HG03571 (cell line): ENCODE data around the gene GALNT6.

Source experiments
- ATAC-seq: cut with Tn5 transposase; IDR thresholded peaks from one replicate; pipeline ENCODE4 v1.9.1; 2021; ENCODE audit not compliant: unreplicated experiment

Gene GALNT6, protein sequence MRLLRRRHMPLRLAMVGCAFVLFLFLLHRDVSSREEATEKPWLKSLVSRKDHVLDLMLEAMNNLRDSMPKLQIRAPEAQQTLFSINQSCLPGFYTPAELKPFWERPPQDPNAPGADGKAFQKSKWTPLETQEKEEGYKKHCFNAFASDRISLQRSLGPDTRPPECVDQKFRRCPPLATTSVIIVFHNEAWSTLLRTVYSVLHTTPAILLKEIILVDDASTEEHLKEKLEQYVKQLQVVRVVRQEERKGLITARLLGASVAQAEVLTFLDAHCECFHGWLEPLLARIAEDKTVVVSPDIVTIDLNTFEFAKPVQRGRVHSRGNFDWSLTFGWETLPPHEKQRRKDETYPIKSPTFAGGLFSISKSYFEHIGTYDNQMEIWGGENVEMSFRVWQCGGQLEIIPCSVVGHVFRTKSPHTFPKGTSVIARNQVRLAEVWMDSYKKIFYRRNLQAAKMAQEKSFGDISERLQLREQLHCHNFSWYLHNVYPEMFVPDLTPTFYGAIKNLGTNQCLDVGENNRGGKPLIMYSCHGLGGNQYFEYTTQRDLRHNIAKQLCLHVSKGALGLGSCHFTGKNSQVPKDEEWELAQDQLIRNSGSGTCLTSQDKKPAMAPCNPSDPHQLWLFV

DNA sequence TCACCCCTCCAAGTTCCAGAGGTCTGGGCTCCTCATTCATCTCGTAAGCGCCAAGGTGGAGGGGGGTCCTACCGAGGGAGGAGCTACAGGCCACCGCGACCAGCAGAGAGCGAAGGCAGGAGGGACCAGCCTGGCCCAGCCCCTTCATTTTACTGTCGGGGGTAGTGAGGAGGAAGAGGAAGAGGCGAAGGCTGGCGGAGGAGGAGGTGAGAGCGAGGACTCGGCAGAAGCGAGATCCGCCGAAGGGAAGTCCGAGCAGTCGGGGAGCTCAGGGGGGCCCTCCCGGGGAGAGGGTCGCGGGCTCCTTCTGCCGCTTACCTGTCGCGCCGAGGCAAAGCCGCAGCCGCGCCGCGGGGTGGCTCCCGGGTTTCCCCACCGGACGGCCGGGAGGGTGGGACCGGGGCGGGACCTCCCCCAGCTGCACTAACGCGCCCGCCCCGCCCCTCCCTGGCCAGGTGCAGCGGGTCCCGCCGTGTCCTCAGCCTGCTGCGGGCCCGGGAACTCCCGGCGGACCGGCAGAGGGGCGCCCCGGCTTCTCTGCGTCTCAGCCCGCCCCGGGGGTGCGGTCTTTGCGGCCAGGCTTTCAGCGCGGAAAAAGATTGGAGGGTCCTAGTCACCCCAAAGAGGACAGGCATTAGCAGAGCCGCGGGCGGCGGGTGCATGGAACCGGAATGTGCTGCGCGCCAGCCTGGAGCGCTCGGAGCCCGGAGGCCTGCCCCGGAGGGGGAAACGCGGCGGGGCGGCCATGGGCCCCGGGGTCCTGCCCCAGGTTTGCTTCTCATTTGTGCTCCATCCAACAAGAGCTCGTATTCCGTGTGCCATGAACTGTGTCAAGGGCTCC lies at the start of gene GALNT6:
GALNT6 (minus strand) TSS at position 124 of the 841 bp plus-strand sequence. CDS start 11,625 bp downstream, outside the sequence.
- ATAC-seq: peak; percentile 39

DNA sequence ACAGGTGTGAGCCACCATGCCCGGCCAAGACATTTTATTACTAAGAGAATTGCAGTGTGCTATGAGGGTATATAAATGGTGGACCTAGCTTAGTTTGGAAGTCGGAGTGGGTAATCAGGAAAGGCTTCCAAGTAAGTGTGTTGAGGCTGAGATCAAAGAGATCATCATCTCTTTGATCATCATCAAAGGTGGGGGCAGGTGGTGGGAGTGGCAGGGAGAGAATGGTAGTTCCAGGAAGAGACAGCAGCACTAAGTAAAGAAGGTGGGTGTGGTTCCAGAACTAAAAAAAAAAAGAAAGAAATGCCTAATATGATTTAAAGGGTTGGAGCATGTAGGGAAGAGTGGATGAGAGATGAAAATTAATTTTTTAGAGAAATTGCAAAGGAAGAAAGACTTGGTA lies 48.1 kb upstream of the GALNT6 start:
- ATAC-seq: no peak

DNA sequence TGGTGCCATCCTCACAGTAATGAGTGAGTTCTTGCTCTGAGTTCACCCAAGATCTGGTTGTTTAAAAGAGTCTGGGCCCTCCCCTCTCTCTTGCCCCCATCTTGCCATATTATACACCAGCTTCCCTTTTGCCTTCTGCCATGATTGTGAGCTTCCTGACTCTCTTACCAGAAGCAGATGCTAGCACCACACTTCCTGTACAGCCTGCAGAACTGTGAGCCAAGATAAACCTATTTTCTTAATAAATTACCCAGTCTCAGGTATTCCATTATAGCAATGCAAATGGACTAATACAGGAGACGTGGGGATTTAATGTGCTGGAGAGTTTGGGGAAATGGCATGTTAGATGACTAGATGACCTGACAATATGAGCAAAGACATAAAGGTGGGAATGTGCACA lies 46.2 kb upstream of the GALNT6 start:
- ATAC-seq: no peak

DNA sequence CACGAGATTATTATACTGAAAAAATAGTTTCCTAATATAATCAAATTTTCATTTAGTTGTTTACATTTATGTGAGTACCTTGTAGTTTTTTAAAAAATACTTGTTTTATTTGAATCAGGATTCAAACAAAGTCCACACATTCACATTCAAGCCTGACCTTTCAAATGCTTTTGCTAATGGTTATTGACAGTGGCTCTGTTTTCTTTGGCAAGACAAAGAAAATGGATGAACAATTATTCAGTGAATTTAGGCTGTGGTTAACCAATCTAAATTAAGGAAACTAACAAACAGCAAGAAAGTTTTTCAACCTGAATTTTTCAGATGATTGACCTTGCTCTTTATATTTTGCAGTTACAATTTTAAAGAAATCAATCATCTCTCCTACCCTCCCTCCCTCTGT lies 43.1 kb upstream of the GALNT6 start:
- no peak for ATAC-seq

DNA sequence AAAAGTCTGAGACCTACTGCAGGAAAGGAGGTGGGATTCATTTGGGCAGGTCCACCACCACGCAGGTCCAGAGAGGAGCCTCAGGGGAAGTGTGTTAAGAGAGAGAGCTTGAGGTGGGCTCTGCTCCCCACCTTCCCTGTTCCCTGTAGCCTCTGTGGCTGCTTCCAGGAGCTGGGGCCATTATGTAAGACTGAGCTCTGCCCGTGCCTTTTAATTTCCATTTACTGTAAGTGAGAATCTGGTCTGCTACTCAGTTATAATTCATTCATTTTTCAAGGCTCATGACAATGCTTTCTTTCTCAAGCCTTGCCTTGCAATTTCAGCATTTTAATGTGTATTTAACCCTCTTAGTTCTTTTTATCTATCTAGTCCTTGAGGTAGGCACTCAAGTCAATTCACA lies 41.7 kb upstream of the GALNT6 start:
- ATAC-seq: no peak

DNA sequence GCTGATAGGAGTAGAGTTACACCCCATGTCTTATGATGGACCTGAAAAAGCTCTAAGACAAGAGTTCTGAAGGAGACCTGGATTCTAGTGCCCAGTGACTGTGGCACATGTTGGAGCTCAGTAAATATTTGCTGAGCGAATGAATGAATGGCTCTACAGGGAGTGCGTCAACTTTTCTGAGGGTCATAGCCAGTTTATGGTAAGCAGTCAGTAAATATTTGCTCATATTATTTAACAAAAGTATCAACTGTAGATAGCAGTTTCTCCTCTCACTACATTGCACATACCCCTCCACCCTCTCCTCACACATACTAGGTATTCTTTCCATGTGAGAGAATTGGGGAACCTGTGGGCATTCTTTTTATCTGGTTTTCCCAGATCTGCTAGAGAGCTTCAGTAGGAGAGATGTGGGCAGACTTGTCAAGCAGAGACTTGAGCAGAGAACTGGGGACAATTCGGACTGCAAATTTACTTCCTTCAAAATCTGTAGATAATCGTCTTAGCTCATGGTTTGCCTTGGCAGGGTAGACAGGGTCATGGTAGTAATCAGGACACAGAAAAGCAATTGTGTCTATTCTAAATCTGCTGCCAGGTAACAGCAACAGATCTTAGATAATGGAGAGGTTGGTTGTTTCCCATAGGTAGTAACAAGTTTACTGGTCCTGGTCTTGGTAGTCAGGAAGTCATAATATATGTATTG lies 39.1 kb upstream of the GALNT6 start:
- ATAC-seq: no peak

DNA sequence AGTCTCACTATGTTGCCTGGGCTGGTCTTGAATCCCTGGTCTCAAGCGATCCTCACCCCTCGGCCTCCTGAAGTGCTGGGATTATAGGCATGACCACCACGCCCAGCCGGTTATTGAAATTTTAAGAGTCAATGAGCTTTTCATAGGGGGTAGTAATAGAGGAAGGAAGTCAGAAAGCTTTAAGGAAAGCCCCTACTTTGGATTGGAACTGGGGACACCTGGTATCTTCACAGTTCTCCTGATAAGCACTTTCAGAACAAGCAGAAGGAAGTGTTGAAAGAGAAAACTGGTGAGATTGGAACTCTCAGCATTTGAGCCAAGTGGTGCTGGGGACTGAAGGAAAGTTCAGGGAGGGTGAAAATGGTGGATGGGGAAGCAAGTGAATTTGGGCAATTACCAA lies 38.5 kb upstream of the GALNT6 start:
- ATAC-seq: no peak

DNA sequence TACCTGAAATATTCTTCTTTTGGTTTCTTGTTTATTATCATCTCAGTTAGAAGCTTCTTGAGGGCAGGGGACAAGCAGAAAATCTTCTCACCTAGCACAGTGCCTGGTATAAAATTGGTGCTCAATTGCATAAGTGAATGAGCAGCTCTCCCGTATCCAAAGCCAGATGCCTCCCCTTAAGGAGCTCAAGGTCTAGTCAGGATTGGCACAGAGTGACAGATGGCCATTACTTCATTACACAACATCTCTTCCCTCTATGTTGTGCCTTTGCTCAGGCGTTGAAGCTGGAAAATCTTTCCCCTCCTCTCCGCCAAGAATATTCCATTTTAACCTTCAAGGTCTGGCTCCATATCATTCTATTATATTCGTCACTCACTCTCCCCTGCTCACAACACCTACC lies 37.0 kb upstream of the GALNT6 start:
- no peak for ATAC-seq

DNA sequence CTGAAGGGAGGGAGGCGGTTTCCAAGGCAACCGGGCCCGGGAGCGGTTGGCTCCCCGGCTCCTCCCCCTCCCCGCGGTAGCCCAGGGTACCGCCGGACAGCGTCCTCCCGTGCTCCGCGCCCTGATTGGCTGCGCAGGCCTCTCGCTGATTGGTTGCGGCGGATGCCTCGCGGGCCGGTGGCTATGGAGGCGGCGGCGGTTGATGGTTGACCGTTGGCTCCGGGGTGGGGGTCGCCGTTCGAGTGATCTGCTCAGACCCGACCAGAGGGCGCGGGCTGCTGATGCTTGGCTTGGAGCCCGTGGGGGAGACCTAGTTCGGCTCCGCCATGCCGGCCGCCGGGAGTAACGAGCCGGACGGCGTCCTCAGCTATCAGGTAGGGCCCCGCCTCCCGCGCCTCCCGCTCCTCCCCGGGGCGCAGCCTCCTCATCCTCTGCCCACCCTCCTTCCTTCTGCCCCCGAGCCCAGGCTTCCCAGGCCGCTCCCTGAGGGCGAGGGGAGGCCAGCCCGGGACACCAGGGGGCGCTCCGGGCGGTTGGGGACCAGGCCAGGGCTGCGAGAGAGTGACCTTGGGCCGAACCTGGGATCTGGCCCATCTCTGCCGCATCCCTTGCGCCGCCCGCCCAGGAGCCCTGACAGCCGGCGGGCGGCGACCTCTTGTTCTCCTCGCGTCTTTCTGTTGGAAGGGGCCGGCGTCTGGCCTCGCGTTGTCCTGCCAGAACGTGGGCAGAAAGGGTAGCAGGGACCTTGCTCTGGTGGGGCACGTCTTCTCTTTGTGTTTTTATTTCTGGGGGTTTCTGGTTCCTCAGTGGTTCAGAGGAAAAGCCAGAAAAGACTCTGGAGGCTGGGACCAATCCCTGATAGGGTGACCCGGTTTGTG lies 33.7 kb upstream of the GALNT6 start, which contains the start of gene SLC4A8:
SLC4A8 (plus strand) TSS at position 170 of the 878 bp plus-strand sequence; CDS start at position 327, 157 bp downstream.
- peak; percentile 92 for ATAC-seq

DNA sequence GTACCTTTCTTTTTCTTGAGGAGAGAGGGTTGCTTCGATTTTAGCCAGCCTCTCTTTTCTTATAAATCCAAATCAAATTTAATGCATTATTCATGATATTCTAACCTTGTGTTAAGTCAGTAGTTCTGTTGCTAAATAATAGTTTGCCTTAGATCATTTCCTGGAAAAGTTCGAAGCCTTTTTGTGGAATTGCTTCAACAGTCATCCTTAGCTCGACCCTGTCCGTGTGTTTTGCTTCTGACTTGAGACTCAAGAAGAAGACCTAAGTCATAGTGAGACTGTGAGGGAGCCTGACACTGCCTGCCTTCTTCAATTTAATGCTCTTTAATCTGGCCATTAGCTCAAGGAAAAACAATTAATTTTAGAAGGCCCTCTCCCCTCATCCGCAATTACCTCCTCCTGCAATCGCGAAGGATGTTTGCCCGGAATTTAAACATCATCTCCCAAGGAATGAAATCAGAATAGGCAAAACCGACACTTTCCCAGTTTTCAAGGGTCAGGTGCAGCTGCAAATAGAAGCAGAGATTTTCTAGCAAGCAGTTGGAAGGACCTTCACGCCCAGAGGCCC lies 33.0 kb upstream of the GALNT6 start:
- no peak for ATAC-seq

DNA sequence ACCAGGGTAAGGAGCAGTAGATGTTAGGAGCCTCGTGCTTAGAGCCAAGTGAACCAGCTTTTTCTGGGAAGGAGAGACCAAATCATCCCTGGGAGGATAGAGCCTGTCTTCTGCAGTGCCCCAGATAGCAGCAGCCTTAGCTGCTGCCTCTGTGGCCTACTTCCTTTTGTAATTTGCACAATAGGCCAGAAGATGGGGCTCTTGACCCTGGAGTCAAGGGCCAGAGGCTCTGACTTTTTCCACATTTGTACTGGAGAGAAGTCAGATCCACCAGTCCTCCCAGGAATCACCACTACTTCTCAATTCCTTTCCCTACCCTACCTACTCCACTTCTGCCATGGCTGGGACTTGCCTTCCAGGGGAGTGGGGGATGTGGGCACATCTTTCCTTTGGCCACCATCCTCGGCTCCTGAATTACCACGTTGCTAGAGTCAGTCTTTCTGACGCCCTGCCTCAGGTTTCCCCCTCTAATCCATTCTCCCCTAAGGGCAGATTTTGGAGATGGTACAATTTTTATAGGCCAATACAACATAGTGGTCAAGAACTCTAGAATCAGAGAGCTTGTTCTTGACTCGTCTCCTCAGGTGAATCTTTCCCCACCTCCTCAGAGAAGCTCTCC lies 30.2 kb upstream of the GALNT6 start:
- ATAC-seq: no peak

DNA sequence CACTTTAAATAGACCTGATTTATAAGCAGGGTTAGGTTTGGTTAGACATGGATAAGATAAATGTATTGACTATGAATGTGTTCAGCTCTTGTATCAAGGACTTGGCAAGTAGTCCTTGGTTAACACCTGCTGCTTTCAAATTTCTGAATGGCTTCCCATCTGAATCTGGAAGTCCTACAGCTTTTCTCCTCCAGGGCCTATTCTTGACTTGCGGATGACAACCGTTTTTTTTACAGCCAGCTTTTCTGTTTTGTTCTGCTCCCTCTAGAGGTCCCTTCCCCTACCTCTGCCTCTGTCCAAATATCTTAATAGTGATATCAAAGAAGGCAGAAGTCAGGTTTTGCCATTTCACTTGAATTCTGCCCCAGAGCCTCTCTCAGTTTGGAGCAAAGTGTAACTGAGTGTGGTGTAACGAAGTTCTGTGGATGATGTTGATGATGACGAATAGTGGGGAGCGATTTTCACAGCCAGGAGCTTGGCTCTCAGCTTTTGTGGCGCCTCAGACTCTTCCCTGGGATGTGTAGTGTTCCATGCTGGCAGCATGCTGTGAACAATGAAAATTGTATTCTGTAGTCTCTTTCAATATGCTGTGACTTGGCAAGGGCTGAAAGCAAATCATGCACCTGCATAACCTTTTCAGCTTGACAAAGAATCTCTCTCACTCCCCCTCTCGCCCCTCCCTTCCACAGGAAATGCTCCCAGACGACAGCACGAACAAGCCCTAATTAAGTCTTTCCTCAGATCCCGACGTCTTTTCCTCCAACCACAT lies 28.4 kb upstream of the GALNT6 start:
- ATAC-seq: no peak

DNA sequence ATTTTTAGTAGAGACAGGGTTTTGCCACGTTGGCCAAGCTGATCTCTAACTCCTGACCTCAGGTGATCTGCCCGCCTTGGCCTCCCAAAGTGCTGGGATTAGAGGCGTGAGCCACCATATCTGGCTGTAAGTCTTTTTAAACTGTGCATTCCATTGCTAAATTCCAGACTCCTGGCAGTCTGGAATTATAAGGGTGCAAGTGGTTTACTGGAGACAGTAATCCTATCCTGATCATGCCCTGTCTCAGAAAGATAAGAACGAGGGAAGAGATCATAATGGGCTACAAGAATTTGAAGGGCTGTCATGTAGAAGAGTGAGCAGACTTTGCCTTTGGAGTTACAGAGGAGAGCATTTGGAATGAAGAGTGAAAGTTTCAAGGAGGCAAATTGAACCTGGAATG lies 26.6 kb upstream of the GALNT6 start:
- no peak for ATAC-seq

DNA sequence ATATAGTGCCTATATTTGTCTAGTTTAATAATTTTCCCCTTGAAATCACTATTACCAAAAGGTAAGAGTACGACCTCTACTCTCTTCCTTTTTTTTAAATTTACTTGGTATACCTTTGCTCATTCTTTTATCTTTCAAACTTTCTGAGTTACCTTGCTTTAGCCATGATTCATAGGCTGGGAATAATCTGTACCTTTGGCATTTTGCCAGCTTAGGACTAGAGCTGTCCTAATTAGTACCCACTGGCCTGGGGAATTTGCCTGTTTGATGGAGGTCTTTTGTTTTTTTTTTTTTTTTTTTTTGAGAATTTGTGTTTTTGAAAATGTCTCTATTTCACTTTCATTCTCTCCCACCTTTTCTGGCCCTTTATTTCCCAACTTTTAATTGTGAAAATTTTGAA lies 24.7 kb upstream of the GALNT6 start:
- no peak for ATAC-seq

DNA sequence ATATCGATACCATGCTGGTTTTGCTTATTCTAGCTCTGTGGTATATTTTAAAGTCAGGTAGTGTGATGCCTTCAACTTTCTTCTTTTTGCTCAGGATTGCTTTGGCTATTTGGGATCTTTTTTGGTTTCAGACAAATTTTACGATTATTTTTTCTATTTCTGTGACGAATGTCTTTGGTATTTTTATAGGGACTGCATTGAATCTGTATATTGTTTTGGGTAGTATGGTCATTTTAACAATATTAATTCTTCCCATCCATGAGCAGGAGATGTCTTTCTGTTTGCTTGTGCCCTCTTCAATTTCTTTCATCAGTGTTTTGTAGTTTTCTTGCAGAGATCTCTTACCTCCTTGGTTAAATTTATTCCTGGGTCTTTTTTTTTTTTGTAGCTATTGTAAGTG lies 22.6 kb upstream of the GALNT6 start:
- no peak for ATAC-seq

DNA sequence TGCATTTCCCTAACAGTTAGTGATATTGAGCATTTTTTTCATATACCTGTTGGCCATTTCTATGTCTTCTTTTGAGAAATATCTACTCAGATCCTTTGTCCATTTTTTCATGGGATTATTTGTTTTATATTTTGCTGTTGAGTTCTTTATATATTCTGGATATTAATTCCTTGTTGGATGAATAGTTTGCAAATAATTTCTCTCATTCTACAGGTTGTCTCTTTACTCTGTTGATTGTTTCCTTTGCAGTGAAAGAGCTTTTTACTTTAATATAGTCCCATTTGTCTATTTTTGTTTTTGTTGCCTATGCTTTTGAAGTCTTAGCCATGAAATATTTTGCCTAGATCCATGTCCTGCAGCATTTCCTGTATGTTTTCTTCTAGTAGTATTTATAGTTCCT lies 21.9 kb upstream of the GALNT6 start:
- ATAC-seq: no peak

DNA sequence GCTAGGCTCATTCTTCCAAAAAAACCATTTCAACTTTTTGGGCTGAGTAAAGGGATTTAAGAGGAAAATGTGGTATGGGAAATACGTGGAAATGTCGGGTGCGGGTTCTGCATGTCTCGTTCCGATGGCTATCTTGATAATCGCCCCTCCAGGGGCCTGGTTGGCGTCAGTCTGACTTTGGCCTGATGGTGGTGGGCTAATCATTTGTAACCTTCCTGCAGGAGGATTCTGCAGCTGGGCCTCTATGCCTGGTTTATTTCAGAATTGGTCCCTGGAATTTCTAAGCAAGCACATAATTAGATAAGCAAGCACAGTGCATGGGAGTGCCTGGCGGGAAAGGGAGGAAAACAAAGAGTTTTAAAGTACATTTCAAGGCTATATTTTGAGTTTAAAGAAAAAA lies 18.6 kb upstream of the GALNT6 start:
- no peak for ATAC-seq

DNA sequence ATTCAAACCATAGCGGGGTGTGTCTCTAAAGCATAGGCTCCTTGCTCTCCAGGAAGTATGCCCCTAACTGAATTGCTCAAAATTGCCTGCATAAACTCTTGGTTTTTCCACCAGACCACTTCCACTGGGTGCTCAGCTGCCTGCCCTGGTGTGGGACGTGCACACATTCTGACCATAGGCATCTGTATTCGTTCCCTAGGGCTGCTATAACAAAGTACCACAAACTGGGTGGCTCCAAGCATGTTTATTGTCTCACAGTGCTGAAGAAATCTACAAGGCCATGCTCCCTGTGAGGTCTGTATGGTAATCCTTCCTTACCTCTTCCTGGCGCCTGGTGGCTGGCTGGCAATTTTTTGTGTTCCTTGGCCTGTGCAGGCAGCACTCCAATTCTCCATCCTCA lies 16.4 kb upstream of the GALNT6 start:
- ATAC-seq: no peak

DNA sequence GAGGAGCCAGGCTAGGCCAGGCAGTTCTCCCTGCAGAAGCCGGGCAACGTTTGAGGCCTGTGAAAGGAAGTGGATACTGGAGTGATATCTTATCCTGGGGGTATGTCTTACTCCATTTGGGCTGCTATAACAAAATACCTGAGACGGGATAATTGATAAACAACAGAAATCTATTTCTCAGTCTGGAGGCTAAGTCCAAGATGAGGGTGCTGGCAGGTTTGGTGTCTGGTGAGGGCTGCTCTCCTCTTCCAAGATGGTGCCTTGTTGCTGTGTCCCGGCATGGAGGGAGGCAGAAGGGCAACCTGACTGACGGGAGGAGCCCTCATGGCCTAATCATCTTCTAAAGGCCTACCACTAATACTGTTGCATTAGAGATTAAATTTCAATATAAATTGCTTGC lies 15.7 kb upstream of the GALNT6 start:
- no peak for ATAC-seq
